HG02763 (cell line): ENCODE results near the gene ASPSCR1.

Source experiments
- ATAC-seq: cut with Tn5 transposase; IDR thresholded peaks from one replicate; pipeline ENCODE4 v1.9.1; 2021; ENCODE audit warnings: mild to moderate bottlenecking, moderate library complexity; ENCODE audit not compliant: unreplicated experiment

Gene ASPSCR1

DNA sequence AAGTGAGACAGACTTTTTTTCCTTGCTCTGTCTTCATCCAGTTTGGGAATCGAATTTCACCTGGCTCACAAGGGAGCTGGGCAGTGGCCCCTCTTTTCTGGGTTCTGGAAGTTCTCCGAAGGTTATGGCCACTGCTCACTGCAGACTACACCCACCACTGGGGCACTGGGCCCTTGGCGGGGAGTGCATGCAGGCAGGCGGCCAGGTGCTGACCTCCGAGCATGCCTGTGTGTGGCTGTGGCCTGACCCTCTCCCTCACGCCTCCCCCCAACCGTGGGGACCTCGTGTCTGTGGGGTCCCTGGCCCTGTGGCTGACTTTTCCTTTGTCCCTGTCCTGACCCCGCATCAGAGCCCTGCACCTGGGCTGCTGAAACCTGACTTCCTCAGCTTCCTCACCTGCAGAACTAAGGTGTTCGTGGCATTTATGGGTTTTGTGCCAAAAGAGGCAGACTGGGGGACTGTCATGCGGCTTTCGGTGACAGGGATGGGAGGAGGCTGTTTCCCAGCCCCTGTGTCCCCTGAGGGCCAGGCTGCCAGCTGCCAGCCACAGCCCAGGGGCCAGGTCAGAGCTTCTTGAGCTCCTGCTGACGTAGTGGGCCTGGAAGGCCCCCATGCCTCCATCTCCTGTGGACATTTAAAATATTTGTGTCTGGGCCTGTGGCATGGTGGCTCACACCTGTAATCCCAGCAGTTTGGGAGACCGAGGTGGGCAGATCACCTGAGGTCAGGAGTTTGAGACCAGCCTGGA lies 21.4 kb downstream of the ASPSCR1 start:
- ATAC-seq: no peak

DNA sequence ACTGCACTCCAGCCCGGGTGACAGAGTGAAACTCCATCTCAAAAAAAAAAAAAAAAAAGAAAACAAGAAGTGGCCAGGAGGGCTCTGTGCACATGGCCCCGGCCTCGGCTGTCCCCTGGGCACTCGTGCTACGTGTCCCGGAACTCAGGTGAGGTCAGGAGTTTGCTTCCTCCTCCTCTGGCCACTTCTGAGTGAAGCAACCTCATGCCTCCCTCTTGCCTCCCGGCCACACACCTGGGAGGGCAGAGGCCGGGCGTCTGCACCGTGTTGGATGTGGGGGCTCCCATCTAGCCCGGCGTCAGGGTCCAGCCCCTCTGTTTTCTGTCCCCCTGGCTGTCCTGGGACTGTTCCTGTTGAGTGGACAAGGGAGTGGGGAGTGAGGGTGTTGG lies 22.2 kb downstream of the ASPSCR1 start:
- ATAC-seq: no peak

DNA sequence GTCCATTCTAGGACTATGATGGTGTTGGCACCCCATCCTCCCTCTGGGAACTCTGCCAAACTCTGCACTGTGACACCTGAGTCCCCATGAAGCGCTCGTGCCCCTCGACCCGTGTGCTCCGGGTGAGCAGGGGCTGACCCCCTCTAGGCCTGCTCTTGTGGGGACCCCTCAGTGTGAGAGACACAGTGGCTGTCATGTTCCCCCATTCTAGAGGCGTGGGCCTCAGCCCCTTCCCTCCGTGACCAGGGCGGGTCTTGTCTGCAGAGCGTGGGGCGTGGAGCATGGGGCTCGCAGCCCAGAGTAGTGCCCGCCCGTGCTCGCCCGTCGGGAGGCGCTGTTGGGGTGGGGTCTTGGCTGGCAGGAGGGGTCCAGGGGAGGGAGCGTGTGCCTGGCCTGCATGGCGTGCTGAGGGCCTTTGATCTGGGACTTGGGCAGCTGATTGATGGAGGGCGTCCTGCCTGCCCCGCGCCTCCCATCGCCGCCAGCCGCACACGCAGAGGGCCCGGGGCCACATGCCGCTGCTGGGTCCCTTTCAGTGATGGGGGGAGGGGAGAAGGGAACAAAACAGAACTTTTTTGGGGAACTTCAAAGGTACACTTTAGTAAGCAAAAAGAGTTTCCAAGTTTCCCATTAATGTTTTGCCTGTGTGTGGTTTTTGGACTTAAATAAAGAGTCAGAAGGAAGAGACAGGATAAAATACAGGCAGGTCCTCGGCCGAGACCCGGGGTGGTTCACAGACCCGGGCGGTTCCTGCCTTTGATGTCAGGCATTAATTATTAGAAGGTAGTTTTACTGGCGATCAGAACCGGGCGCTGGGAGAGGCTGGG lies 22.8 kb downstream of the ASPSCR1 start:
- ATAC-seq: no peak

DNA sequence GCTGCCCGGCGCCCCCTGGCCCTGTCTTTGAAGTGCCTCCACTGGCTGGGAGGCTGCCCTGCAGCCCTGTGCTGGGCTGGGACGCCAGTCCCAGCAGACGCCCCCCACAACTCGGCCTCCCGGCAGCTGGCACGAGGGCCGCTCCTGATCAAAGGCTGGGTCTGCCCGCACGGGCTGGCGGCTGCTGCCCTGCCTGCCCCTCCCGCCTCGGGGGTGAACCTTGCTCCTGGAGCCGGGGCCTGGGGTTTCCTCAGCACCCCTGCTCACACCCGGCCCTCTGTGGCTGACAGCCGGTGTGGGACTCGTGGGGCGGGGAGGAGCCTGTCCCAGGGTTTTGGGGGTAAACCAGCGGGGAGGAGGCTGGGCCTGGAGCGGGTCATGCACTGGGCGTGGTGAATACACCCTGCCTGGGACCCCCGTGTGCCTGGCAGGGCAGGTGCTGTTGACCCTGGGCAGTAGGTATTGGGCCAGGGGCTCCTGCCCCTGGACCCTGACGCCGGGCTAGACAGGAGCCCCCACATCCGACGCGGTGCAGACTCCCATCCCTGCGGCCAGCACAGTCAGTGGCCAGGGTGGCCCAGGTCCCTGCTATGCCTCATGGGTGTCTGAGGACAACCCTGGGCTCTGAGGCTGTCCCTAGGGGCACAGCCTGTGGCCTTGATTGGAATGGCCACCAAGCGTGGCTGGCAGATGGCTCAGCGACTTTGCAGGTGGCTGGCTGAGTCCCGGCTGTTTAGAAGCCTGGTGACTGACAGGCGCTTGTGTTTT lies 23.6 kb downstream of the ASPSCR1 start:
- no peak for ATAC-seq

DNA sequence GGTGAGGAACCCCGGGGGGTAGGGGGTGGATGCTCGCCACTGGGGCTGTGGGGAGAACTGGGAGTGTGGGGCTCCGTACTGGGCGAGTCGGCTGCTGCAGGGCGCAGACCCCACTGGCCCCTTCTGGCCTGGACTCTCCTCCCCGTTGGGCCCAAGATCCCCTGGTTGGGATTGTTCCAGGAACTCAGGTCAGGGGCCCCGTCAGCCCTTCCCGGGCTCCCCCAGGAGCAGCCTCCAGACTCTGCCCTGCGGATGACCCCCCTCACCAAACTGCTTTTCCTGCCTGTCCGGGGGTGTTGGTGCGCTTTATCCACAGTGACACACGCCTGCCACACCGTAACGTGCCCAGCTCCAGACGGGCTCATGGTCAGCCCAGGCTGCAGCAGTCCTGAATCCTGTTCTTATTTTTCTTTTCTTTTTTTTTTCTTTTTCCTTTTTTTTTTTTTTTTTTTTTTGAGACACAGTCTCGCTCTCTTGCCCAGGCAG lies 24.2 kb downstream of the ASPSCR1 start:
- no peak for ATAC-seq

DNA sequence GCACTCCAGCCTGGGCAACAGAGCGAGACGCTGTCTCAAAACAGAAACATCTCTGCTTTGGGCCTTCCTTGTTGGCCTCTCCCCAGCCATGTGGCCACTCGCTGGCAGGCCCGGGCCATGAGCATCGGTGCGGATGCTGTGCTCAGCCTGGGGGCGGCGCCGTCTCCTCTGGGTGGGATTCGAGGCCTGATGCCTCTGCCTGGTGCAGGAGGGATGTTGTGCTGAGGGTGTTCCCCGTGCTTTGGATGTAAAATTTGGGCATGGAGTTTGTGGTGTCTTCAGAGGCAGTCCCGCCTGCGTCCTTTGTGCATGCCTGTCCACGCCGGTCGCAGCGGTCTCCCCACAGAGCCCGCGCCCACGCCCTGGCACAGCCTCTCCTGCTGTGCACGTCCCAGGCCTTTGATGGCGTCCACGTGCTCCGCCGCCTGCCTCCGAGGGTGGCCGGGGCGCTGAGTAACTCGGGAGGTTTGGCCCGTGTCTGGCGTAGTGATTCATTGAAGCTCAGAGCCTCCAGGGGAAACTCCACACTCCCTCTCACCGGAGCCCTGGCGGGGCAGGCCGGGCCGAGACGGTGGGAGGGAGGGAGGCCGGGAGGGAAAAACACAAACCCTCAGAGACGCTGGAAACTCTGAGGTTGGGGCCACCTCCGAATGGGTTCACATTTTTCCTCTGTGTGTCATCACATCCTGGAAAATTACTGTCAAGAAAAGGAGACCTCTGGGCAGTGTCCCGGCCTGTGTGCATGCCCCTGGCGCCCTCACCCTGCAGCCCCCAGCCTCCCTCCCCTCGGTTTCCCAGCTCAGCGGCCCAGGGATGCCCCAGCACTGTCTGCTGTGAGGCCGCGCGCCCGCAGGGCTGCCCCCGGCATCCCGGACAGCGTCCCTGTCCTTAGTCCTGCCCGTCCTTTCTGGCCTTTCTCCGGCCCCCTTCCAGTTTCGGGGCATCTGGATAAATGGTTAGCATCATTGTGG lies 26.3 kb downstream of the ASPSCR1 start:
- ATAC-seq: no peak

DNA sequence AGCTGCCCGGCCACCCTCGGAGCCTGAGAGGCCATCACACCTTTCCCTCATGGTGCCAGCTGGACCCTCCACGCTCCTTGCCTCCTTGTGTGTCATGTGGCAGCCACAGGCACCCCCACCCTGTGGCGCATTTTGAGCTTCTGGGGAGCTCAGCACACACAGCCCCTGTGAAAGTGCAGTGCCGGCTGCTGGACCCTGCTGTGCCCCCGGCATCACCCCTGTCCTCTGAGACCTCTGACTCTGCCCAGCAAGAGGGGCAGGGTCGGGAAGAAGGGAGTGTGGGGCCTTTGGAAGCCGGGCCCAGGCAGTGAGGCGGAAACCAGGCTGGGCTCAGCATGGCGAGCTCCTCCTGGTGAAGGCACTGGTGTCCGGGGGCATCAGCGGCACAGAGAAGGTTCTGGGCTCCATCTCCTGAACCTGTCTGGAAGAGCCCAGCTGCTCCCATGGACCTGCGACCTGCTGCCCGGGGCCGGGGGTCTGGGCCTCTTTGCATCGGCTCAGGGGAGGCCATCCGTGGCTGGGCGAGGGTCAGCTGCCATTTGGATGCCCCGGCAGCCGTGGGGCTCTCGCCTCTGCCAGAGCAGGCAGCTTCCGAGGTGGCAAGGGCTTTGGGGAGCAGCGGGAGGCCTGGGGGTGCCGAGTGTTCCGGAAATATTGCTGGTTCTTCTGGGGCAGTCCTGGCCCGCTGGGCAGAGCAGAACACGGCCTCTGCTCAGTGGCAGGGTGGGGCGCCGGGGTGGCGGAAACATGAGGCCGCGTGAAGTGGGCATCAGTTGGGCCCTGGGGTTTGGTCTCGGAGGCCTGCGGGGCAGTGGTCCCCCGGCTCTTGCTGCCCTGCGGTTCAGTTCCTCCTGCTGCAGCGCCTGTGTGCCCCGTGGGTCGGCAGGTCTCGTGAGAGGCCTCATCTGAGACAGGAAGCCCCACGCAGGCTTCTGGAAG lies 27.4 kb downstream of the ASPSCR1 start:
- ATAC-seq: no peak

DNA sequence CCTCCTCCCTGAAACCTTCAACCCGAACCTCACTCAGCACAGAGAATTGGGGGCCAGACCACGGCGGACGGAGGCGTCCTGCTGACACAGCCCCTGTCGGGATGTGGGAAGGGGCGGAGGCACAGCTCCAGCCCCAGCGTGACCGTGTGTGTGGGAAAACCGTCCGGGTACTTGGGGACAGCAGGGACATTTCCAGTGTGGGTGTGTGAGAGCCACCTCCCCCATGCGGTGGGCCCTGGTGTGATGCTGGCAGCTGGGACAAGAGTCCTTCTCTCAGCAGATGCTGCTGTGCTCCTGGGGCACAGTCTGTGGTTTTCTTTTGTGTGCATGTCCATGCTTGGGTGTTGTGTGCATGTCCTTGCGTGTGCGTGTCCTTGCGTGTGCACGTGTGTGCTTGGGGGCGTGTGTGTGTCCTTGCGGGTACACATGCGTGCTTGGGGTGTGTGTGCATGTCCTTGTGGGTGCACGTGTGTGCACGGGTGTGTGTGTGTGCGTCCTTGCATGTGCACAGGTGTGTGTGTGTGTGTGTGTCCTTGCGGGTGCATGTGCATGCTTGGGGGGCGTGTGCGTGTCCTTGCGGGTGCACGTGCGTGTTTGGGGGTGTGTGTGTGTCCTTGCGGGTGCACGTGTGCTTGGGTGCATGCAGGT lies 28.4 kb downstream of the ASPSCR1 start:
- no peak for ATAC-seq

DNA sequence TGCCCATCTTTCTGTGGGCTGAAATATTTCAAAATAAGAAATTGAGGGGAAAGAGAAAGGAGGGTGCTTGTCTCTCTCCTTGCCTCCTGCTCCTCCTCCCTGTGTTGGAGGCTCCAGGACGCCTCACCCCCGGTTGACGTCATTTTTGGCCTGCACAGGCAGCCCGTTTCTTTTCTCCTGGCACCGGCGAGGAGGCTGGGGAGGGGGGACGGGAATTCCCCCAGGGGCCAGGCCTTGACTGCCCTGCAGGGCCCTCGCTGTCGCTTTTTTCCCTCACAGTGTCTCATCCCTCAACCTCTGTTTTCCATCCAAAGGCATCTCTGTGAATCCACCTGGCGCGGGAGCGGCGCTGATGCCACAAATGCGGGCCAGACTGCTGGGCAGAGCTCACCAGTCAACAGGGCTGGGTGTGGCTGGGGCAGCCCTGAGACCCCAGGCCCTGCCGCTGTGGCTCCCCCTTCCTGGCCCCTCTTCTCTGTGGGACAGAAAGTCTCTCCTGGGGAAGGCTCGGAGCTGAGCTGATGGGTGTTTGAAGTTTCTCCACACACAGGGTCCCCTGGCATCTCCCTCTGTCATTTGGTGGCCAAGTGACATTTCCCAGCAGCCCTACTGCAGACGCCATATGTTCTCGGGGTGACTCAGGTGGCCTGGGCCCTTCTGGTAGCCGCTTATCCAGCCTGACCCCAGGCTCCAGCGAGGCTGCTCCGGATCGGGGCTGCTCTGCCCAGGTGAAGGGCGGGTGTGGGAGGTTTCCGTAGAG lies 29.2 kb downstream of the ASPSCR1 start:
- ATAC-seq: no peak

DNA sequence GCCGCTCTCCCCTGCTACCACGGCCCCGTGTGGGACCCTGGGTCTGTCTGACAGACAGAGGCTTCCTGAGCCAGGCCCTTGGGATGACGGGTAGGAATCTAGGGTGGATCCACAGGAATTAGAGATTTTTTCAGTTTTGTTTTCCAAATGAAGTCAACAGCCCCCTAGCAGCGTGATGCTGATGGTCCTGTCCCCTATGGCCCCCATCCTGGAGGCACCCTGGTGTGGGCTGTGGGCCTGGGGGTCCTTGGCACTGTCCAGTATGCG lies 29.7 kb downstream of the ASPSCR1 start:
- ATAC-seq: no peak

DNA sequence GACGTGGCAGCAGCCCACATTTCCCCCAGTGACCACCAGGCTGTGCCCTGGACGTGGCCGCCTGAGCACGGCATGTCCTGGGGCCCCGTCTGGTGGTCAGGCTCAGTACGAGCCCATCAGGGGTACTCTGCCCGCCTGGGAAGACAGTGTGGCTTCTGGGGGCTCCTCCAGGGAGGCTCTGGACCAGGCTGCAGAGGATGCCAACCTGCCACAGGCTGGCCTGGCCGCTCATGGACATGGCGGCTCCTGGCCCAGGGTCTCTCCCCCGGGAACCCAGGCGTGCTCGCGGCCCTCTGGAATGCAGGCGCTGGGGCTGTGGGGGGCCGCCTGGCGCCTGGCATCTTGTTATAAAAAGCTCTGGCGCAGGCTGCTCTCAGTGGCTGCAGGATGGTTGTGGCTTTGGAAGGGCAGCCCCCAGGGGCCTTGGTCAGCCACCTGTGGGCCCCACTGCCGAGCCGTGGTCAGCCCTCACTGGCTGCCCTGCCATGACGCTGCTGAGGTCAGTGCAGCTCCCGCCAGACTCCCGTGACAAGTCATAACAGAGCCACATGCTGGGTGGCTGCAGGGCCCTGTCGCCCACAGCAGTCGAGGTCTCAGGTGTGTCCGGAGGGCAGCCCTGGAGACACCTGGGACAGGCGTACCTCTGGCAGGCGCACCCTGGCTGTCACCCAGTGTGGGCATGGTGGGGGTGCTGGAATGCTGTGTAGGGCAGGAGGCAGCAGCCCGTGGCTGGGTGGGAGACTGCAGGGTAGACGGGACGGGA lies 30.2 kb downstream of the ASPSCR1 start:
- ATAC-seq: no peak

DNA sequence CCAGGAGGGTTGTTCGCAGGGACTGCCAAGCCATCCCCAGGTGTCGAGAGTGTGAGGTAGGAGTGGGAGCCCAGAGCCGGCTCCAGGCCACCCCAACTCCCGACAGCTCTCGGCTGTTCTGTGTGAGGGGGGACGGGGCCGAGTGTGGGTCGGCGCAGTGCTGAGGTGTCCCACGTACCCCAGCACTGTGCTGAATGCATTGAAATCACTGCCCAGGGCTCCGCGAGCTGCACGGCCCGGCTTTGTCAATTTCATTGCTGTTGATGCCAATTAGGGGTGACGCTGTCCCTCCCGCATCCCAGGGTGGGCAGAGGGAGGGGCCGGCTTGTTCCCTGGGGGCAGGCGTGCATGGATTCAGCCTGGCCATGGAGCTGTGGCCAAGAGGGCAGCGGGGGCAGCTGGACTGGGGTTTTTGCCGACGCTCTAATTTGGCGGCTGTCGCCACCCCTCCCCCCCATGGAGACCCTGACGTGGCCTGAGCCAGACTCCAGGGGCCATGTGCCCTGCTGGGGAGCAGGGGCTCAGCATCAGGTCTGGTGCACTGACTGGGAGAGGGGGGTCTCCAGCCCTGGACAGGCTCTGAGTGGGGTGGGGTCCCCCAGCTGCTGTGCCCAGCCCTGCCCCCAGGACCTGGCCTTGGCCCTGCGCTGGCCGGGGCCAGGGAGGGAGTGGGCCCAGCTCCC lies 31.0 kb downstream of the ASPSCR1 start:
- no peak for ATAC-seq

DNA sequence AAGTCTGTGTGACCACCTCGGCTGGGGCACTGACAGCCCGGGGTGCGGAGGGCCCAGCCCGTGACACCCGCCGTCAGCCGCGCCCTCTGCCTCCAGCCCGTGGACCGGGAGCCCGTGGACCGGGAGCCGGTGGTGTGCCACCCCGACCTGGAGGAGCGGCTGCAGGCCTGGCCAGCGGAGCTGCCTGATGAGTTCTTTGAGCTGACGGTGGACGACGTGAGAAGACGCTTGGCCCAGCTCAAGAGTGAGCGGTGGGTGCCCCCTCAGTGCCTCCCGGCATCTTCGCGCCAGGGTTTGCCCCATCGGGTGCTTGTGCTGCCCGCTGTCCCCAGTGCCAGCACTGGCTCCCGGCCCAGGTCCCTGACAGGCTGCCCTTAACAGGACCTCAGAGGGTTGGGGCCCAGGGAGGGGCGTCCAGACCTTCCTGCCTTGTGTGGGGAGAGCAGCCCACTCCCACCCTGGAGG lies 31.5 kb downstream of the ASPSCR1 start:
- ATAC-seq: no peak

DNA sequence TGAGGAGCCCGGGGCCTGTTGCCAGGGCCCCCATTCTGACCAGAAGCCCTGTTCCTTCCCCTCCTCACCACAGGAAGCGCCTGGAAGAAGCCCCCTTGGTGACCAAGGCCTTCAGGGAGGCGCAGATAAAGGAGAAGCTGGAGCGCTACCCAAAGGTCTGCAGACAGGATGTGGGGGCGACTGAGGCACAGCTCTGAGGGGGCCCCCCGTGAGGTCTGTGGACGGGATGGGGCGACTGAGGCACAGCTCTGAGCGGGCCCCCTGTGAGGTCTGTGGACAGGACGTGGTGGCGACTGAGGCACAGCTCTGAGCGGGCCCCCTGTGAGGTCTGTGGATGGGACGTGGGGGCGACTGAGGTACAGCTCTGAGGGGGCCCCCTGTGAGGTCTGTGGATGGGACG lies 32.0 kb downstream of the ASPSCR1 start:
- no peak for ATAC-seq

DNA sequence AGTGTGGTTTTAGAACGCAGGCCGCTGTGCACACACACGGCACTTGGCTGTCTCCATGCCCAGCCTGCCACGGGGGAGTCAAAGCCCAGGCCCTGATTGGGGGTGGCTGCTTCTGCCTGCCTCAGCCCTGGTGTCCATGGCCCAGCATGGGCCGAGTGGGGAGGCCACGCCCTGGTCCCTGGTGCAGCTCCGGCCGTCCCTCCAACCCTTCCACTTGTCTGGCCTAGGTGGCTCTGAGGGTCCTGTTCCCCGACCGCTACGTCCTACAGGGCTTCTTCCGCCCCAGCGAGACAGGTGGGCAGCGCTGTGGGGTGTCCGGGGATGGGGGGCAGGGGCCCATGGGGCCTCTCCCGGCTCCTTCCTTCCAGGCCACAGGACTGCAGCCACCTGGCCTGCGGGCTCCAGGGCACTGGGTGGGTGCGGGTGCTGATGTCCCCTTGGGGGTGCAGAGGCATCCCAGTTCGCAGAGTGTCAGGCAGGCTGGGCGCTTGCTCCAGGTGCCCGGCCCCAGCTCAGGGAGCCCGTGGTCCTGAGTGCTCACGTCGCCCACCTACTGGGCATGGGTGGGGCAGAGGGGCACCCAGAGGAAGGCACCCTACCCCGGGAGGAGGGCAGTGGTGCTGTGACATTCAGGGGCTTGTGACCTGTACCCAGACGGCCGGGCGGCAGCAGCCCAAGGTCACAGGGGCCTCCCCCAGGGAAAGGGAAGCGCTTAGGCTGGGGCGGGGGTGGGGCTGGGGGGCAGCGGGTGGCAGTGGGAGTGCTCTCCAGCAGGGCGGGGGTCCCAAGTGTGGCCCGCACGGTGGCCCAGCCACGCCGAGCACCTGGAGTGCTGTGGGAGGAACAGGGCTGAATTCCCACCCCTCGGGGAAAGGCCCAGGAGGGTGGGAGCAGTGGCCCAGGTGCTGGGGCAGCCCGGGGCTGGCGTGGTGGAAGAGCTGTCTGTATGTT lies 33.4 kb downstream of the ASPSCR1 start:
- no peak for ATAC-seq
